GM21367 (cell line): ENCODE data around the gene SOX8.

Source experiments
- ATAC-seq: cut with Tn5 transposase; IDR thresholded peaks from one replicate; pipeline ENCODE4 v1.9.1; 2021; ENCODE audit not compliant: unreplicated experiment

The SOX8 gene

GRCh38 chr16:986411-986810 lies 4.8 kb downstream of the SOX8 start:
- no peak for ATAC-seq

- ATAC-seq = no peak
These were observed 5.5 kb downstream of the SOX8 start for GRCh38 chr16:986925-987582.

- no peak for ATAC-seq
These were observed 6.3 kb downstream of the SOX8 start for GRCh38 chr16:987906-988305.

DNA sequence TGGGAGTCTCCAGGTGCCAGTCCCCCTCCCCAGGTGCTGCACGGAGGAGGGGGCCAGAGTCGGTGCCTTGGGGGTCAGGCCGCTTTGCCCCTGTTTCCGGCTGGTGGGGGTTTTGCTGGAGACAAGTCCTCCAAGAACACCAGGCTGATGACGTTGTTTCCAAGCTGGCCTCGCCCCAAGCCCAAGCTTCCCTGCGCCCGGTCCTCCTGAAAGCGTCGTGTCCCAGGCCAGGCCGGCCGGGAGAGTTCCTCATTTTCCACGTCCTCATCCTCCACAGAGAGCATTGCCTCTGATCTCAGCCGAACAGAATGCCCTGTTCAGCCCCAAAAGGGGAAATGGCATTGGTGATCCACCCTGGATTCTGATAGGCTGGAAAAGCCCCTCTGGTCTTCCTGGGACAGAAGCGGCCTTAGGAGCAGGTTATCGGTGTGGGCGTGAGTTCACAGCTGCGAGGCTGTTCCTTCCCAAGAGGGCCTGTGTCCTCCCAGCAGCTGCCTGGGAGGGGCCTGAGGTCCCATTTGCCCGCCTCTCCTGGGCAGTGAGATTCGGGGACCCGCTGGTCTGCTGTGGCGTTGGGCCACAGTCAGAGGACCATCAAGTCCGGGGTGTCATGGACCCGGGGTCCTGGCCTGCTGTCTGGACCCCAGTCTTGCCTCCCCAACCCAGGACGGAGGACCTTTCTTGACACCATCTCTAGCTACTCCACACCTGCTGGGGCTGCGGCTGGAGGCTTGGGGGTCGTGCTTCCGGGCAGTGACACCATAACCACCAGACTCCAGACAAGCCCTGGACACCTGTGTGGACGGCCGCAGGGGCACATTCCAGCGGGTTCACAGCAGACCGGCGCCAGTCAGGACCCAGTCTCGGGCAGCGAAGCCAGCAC lies 7.1 kb downstream of the SOX8 start:
- no peak for ATAC-seq

GRCh38 chr16:989354-989814 lies 7.8 kb downstream of the SOX8 start:
- ATAC-seq = no peak

GRCh38 chr16:990516-991291 lies 9.1 kb downstream of the SOX8 start:
- no peak for ATAC-seq

- no peak for ATAC-seq
These were observed 9.8 kb downstream of the SOX8 start for GRCh38 chr16:991345-991744.

- ATAC-seq = no peak
These were observed 10.2 kb downstream of the SOX8 start for GRCh38 chr16:991773-992172.

- ATAC-seq = no peak
These were observed 12.2 kb downstream of the SOX8 start for GRCh38 chr16:993731-994130.

DNA sequence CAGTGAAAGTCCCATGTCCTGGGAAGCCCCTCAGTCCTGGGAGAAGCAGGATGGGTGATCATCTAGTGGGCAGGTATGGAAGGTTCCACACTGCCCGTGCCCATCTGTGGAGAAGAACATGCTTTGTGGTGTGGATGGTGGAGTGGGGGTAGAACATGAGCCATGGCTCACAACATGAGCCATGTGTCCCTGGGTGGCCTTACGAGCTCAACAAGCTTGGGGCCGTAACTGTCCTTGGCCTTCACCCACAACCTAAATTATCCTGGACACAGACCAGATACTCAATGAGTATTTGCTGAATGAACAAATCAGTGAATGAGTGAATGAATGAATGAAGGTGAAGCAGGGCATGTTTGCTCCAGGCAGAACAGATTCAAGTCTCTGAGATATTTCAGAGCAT lies 13.5 kb downstream of the SOX8 start:
- ATAC-seq = no peak

DNA sequence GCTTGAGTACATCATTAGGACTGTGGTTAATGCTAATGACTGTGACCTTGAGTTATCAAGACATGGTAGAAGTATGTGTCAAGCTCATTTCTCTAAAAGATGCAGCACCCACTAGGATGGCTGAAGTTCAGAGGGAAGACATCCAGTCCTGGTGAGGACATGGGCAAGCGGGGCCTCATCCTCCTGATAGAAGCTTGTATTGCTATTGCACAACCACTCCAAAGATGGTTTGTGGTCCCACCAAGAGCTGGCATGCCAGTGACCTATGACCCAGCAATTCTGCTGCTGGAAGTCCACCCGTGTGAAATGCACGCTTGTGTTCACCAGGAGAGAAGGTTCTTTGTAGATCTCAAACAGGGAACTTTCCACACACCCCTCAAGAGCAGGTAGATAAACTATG lies 14.2 kb downstream of the SOX8 start:
- no peak for ATAC-seq

DNA sequence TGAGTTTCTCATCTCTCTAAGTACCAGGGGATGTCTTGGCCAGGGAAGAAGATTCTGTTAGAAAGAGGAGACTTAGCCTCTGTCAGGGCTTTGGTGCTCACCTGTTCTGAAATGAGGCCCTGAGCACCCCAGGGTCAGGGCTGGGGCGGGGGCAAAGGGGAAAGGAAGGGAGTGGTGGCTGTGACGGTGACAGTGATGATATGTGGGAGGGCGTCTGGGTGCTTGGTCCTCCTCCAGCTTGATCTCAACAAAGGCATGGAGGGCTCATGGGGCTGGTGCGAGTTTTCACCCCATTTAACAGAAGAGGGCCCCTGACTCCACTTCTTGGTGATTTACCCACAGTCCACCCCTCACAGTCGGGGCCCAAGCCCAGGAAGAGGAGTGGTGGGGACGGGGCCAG lies 15.1 kb downstream of the SOX8 start:
- no peak for ATAC-seq

DNA sequence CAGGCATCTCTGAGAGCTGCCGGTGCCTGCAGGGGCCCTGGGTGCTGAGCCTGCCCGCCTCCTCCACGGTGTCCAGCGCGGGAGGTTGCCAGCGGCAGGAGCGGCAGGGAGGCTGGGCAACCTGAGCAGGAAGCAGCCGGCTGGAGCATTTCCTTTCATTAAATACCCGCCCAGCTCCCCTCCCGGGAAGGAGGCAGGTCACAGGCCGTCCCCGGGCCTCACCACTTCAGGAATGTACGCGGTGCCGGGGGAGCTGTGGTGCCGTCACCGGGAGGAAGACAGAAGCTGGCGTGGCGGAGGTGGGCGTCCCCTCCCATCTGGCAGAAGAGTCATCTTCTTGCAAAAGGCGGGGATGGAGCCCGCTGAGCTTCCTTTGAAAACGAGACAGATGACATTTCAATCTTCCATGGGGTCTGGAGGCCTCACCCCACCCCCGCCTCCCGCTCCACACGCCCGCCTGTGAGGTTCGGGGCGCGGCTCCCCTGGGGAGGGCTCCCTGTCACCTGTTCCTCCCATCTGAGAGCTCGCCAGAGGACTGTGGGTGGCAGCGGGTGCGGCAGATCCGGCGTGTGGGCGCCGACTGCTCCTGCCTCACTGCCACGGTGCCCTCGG lies 16.0 kb downstream of the SOX8 start:
- ATAC-seq = no peak

- no peak for ATAC-seq
These were observed 16.6 kb downstream of the SOX8 start for GRCh38 chr16:998211-998610.

DNA sequence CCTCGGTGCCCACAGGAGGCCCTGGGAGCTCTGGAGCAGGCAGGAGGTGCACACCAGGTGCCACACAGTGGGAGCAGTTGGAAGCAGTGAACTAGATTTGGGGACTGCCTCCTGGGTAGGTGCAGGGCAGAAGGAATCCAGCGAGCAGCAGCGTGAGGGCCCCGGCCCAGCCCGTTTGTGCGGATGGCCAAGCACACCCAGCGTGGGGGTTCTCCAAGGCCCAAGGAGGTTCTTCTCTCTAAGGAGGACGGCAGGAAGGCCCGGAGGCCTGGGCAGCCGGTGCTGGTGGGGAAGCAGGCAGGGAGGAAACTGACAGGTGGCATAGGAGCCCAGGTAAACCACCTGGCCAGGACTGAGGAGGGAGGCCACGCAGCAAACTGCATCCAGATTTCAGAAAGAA lies 17.0 kb downstream of the SOX8 start:
- ATAC-seq = no peak

DNA sequence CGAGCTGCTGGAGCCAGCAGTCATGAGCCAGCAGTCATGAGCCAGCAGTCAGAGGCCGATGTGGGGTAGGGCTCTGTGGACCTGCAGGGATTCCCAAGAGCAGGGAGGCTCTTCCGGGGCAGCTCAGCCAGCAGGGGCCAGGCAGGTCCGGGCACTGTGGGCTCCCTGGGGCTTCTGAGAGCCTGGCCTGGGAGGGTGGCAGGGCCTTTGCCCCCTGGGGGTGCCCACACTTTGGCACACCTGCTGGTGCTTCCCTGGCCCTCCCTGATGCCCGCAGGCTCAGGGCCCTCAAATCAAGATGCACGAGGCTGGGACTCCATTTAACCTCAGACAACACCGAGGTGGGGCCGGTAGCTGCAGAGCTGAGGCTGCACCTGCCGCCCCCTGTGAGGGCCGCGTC lies 18.1 kb downstream of the SOX8 start:
- no peak for ATAC-seq

DNA sequence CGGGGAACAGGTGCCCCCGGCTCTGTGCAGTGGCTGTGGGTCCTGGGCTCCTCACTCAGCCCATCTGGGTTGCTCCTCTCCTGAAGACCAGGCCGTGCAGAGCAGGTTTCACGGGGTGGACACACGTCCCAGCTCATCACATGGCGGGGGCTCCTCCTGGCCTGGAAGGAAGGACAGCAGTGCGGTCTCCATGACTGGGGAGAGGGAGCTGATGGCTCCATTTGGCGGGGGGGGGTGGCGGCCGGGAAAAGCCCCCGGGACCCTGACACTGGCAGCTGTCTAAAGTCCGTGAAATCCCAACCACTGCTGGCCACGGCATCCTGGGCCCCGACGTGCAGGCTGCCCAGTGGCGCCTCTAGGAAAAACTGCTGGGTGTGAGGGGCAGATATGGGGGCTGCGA lies 19.0 kb downstream of the SOX8 start:
- no peak for ATAC-seq

DNA sequence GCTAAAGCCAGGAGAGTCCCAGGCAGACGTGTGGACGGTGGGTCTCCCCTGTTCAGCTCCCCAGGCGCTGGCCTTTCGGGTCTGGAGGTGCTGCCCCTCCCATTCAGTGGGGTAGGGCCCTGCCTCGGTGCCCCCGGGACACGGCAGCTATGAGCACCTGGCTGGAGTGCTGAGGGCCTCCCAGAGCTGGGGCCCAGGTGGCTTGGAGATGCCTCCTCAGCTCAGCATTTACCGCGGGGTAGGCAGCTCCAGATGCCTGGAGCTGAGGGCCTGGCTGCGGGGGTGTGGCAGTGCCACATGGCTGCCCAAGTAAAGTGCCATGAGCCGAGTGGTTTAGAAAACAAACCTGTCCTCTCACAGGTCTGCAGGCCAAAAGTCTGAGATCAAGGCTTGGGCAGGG lies 19.5 kb downstream of the SOX8 start:
- no peak for ATAC-seq

GRCh38 chr16:1002399-1003166 lies 21.0 kb downstream of the SOX8 start:
- ATAC-seq = no peak
